OCI-M2 (cell line): Measurements from ENCODE around the gene LIPC.

Experiments
- DNase-seq: peaks from one replicate; lab custom pipeline; 2025; ENCODE audit not compliant: unreplicated experiment; lab: John Stamatoyannopoulos, UW

The LIPC gene

DNA sequence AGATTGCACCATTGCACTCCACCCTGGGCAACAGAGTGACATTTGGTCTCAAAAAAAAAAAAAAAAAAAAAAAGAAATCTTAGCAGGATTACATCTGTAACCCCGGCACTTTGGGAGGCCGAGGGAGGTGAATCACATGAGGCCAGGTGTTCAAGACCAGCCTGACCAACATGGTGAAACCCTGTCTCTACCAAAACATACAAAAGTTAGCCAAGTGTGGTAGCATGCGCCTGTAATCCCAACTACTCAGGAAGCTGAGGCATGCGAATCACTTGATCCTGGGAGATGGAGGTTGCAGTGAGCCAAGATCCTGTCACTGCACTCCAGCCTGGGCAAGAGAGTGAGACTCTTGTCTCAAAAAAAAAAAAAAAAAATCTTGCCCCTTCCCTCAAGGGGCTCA is 40.4 kb downstream of the LIPC start:
- no peak for DNase-seq

DNA sequence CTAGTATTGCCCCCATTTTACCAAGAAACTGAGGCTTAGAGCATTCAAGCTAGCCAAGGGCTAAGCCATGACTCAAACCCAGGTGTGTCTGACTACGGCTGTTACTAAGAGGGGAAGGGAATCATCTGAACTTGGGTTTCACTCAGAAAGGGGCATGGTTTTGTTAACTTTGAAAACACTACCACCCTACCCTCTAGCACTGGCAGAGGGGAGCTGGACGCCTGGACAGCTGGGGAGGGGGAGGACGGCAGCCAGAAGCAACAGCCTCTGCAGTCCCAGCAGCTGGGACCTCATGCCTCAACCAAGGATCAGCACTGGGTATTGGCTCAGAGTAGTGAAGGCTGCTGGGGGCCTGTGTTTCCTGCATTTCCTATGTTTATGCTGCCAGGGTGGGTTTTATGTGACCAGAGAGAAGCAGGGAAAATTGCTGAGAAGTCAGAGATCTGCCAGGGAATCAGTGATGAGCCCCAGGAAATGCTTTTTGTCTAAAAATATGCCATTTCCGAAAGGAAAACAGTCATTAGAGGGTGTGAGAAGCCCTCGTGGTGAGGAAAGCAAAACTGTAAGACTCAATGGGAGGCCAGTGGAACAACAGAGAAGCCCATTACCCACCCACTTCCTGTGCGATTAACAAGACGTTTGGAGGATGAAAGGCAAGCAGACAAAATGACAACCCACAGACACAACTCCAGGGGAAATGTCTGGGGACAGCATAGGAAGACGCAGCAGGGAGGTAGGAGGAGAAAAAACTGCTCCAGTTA is 41.2 kb downstream of the LIPC start:
- no peak for DNase-seq

DNA sequence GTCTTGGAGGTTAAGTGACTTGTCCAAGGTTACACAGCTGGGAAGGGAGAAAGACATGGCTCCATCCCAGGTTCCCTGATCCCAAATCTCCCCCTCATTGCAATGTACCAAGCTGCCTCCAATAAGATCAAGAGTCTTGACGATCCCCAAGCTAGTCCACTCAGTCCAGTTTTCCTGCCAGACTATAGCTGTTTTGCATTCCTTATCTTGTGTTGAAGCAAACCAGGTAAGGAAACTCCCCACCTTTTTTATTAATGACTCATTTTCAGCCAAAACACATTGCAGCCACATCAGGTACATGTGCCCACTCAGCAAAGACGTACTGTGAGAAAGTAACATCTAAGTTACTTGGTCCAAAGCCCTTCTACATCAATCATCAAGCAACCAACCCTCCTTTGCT is 41.9 kb downstream of the LIPC start:
- DNase-seq, result no peak

DNA sequence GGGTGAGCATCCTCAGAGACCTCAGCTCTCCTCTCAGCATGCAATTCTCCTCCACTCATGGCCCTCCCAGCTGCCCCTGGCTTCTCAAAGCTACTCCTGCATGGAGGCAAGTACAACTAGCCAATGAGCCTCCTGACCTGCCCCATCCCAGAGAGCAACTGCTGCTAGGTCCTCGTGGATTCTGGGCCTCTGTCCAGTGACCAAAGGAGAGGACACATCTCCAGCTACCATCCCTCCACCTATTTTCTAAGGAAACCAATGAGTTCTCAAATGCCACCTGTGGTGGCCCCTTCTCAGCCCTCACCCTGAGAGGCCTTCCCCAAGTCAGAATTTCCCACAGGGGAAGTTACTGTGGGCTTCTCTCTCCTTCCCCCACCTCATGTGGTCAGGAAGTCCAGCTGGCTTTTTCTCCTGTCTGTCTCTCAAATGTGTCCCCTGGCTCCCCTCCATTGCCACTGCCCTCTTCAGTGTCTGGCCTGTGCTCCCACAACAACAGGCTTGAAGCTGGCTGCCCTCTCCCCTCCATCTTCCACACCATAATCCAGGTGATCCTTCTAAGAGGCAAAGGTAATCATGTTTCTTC is 43.0 kb downstream of the LIPC start:
- no peak for DNase-seq

DNA sequence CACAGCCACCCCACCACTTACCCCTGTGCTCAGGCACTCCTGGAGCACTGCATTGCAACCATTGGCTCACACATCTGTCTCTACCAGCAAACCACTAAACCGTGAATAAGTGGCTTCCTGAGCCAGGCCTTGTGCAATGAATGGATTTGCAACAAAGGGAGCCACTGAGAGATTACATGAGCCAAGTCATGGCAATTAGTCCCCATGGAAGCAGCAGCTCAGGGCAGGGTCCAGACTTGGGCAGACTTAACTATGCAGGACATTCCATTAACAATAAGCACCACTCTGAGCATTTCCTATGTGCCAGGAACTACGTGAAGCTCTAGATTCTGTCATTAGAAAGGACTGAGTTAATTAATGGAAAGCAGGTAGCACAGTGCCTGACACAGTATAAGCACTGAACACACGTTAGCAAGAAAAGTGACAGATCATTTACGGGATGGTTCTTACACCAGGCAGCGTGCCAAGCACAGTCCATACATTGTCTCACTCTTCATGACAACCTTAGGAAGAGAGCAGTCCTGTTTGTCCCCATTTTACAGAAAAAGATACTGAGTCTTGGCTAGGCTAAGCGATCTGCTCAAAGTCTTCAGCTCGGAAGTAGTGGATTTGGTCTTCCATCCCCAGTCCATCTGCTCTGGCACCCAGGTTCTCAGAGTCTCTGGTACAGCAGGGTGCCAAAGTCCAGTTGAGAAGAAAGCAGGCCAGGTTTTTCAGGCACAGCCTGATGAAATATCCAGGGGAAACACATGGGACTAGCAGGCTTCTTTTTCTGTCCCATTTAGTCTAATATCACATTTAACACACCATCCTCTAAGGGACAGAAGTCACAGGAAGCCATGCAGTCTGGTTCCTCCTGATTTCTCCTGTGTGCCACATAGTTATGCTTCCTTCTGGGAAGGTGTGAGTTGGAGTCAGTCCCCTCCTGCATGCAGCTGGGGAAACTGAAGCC is 44.1 kb downstream of the LIPC start:
- no peak for DNase-seq

DNA sequence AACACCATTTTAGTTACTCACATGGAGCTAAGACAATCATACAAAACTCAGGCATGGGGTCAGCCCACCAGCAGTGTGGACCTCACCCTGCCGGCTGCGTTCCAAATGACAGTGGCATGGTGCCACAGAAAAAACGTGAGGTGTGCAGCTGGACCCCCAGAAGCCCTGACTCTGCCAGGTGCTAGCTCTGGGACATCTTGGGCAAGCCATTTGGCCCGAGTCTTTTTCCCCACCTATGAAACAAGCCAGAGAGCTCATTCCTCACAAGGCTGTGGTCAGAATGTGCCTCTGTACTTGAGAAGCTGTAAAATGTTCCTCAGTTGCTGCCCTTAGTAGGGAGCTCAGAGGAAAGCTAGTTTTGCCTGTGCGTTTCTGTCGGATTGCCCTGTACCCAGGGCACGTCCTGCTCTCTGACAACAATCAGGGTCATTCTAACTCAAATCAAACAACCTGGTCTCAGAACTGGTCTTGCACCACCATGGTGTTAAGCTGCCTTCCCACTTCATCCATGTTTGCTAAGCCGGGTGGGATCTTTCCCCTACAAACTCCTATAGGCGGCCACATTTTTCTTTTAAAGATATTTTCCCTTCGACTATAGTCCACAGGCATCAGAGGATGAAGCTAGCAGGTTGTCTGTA is 44.9 kb downstream of the LIPC start:
- no peak for DNase-seq

DNA sequence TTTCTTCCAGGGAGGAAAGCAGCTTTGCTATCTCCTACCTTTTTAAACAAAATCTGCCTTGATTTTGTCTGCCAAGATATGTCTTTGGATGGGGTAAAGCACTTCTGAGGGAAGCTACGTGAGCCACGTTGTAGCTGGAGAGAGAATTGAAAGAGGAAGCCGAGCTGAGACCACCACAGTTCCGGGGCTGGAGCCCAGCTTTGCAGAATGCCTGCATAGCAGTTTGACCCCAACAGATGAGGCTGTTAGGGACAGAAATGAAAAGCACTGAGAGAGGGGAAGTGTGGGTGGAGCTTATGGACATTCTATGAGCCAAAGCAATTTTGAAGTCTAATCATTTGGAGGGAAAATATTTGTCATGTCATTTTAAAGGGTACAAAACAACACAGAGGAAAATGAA is 45.4 kb downstream of the LIPC start:
- no peak for DNase-seq

DNA sequence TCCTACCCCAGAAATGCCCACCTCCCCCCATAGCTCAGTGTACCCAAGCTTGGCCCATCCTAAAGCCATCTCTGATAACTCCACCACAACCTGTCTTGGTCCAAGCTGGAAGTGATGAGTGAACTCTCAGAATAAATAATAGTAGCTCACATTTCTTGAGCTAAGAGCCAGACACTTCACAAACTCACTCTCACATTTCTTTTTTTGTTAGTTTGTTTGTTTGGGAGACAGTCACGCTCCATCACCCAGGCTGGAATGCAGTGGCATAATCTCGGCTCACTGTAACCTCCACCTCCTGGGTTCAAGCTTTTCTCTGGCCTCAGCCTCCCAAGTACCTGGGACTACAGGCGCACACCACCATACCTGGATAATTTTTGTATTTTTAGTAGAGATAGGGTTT is 46.2 kb downstream of the LIPC start:
- DNase-seq, result no peak

DNA sequence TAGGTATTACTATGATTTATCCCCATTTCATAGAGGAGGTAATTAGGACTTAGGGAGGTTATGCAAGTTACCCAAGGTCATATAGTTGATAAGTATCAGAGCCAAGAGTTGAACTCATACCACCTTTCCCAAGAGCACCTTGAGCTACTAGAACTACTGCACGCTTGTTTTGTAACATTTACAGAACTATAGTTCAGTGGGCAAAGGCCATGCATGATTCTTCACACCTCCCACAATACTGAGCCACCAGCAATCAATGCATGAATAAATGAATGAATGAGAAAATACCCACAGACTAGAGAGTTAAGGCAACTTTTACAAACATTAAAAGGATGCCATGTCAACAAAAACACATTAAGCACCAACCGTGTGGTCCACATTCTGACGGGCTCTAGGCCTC is 46.8 kb downstream of the LIPC start:
- no peak for DNase-seq

DNA sequence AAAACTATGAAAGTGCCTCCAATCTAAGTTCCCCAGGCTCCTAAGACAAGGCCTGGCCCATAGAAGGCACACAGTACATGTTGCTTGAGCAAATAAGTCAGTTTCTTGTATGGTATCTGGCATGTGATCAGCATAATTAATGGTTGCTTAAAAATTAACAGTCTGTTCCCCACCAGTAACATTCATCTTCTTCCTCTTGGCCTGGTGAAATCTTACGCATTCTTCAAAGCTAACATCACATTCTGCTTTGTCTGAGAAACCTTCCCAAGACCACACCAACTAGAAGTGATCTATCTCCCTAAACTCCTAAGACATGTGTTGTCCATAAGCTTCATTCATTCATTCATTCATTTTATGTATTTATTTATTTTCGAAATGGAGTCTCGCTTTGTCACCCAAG is 48.1 kb downstream of the LIPC start:
- no peak for DNase-seq

DNA sequence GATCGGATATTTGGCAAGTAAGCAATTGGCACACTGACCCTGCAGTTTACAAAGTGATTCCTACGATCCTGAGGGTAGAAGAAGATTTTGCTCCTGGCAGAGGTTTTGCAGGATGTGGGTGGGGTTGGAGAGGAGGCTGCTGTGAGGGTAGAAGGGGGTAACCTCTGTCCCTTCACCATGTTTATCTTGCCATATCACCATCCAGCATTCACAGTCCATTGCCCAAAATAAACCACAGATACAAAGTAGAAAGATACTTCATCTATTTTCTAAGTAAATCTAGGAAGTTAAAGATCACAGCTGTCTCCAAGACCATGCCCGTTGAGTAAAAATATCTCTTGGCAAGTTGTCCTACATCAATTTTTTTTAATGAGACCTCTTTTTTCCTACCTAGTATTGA is 51.6 kb downstream of the LIPC start:
- no peak for DNase-seq

DNA sequence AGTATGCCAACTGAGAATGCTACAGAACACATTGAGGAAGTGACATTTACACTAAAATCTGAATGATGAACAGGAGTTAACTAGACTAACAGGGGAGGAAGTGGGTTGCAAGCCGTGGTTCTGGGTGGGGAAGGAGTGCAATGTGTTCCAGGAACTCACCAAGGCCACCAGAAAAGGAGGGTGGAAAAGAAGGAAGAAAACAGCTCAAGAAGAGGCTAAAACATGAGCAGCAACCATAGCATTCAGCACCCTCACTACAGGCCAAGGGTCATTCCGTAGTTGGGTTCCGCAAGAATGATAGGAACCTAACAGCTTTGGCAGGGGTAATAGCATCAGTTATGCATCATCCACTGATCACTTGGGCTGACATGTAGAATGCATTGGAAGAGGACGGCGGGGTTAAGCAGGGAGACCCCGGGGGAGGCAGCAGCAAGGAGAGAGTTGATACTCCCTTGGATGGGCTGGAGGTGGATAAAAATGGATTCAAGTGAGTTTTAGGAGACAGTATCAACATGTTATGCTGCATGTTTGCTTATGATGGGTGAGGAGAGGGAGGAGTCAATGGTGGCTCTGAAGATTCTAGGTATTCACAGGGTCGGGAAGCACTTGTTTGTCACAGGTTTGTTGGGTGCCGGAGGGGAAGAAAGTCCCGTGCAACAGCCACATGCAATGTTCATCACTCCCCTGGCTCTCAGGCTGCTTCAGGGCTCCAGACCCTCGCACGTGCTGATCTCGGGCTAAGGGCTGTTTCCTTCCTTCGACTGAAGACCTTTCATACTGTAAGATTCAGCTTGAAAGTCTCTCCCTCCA is 53.2 kb downstream of the LIPC start:
- DNase-seq, result no peak

DNA sequence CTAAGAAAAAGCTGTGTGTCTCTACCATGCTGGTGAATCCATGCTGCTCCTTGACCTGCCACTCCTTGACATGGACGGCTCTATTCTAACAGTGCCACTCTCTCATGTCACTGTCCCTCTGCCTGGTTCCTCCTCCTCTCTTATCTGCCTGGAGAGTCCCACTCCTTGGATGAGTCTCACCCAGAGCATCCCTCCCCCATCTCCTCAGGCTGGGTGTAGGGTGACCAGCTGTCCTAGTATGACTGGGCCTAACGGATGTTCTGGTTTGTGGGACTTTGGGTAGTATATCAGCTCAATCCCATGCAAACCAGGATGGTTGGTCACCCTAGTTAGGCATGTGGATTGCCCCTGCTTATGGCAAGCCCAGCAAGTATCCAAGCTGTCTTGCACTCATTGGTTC is 54.3 kb downstream of the LIPC start:
- no peak for DNase-seq

DNA sequence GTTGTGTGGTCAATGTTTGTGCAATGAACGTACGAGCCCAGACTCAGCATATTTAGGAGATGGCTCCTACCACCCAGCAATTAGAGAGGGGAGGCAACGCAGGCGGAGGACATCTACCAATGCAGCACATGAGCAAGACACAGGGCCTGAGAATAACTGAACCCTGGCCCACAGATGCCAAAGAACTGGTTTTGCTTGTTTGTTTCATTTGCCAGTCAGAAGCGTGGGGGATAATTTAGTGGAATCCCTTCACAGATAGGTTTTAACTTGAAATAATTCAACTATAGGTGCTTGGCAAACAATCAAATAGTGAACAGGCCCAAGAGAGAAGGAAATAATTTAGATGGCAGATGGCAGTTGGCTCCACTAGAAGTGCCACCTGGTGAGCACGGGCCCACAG is 54.8 kb downstream of the LIPC start:
- DNase-seq, result no peak

DNA sequence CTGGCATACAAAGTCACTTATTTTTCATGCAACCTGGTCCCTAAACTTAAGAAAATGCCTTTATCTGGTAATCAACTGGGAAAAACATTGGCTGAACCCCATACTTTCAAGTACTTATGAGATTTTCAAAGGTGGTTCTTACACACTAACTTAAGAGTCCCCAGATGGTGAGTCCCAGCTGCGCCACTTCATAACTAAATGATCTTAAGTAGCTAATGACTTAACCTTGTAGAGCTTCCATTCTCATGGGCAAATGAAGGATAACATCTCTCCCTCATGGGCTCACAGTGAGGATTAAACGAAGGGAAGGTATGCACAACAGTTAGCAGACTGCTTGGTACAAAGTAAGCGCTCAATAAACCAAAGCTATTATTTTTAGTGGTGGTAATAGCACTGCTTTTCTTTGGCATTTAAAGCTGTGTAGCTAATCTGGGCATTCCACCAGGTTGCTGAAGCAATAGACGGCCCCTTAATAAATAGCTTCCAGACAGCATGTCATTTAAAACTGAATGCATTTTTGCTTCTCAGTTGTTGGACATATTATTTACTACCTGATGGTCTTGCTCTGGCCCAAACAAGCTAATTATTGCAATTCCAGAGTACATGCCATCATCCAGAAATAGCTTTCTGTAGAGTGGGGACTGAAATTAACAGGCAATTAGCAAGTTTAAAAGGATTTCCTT is 55.4 kb downstream of the LIPC start:
- no peak for DNase-seq

DNA sequence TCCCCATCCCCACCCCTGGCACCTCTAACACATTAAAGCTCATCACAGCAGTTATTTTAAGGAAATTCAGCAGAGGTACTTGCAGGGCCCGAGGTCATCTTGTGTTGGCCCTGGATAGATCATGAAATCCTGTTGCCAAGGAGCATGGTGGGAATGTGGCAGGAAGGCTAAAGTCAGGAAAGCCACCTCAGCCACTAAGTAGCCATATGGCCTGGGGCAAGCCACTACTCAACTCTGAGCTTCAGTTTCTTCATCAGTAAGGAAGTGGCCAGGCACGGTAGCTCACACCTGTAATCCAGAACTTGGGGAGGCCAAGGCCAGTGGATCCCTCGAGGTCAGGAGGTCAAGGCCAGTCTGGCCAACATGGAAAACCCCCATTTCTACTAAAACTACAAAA is 55.9 kb downstream of the LIPC start:
- no peak for DNase-seq

DNA sequence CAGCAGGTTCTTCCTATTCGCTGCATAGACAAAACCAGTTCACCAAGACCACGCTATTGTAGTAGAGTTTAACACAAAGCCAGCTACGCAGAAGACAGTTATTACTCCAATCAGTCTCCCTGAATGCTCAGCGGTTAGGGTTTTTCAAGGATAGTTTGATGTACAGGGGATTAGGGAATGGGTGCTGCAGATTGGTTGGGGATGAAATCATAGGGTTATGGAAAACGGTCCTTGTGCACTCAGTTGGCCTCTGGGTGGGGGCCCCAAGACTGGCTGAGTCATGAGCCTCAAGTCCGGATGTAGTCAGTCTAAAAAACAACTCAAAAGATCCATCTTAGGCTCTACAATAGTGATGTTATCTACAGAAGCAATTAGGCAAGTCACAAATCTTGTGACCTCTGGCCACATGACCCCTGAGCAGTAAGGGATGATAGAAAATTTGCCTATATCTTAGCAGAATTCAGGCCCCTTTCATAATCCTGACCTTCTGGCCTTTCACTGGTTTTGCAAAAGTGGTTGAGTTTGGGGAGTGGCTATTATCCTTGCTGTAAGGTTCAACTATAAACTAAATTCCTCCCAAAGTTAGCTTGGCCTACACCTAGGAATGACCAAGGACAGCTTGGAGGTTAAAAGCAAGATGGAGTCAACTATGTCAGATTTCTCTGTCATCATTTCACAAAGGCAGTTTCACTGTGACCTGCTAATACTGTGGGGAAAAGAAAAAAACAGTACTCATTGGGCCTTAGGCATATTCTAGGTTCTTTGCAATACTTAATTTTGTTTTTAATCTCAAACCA is 57.7 kb downstream of the LIPC start:
- DNase-seq, result no peak

DNA sequence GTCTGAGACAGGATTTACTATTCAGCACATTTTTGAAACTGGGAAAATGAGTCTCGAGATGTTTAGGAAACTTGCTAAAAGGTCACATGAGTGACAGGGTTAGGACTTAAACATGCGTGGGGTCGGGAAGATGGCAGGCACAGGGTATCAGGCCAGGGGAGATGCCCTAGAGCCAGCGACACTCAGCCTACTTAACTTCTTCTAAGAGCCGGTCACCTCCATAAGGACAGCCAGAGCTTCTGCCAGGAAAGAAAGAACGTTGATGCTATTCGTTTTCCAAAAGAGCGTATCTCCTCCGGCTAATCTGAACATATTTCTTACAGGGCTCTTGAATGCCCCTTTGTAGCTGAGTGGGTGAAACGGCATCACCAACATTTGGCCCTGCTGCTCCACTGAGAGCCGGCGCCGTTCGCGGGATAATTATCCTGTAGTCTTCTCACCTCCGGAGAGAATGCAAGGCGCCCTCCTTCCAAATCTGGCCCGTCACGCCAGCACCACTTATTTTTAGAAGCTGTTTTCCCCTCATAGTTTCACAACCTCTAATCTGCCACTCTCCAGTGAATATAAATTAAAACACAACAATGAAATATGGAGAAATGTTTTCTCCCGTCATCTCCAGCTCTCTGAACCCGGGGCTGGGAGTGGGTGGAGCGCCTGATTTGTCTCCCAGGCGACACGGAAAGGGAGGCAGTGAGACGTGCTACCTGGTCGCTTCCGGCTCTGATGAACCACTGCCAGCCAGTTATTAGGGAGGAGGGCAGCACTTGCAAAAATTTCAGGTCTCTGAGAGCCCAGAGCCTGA is 58.5 kb downstream of the LIPC start:
- DNase-seq, result no peak
